GM12891 (cell line): ENCODE measurements around the gene SETD4.

Experiments
- PAX5 ChIP-seq: IDR thresholded peaks from 2 replicates; pipeline ENCODE4 v1.6.1; 2011; ENCODE audit warnings: low read length, moderate library complexity, mild to moderate bottlenecking; ENCODE audit not compliant: insufficient read depth, severe bottlenecking
- POLR2A ChIP-seq: IDR thresholded peaks from 2 replicates; pipeline ENCODE4 v1.6.1; 2011; ENCODE audit warnings: low read depth, low read length, control low read depth
- POLR2AphosphoS5 ChIP-seq: IDR thresholded peaks from 2 replicates; pipeline ENCODE4 v1.6.1; 2011; ENCODE audit warnings: low read depth, low read length, control low read depth
- POU2F2 ChIP-seq: IDR thresholded peaks from 2 replicates; pipeline ENCODE4 v1.6.1; 2011; ENCODE audit warnings: low read depth, mild to moderate bottlenecking, control low read depth, low read length, moderate library complexity
- TAF1 ChIP-seq: IDR thresholded peaks from 2 replicates; pipeline ENCODE4 v1.6.1; 2011; ENCODE audit warnings: low read depth, low read length, control low read depth

DNA sequence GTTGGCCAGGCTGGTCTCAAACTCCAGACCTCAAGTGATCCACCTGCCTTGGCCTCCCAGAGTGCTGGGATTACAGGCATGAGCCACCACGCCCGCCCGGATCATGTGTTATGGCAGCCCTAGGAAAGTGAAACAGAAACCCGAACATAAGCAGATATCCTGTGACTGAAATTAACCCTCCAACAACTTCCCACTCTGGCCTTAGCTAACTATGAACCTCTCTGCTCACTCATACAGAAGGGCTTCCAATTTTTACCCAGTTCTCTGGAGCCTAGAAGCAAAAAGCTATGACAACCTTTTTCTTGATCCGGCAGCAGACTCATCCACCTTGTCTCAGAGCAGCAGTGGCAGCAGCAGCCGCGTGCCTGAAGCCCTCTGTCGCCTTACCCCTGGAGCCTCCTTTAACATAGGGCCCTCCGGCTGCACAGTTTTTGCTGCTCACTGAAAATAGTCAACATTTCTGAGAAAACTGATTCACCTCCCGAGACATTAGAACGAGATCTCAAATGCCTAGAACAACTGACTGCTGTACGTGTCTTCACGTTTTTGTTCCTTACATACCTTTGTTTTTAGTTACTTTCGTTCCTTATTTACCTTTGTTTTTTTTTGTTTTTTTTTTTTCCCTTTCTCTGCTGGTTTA lies 18.8 kb upstream of the SETD4 start:
- no peak for TF ChIP-seq POLR2AphosphoS5
- TF ChIP-seq POLR2A = no peak
- no peak for TF ChIP-seq POU2F2
- TF ChIP-seq TAF1 = no peak
- no peak for TF ChIP-seq PAX5
